Endometrial microvascular endothelial cells (primary cell): ENCODE data around the gene JARID2. TPM values are rescaled to one million over a fixed set of nuclear protein-coding genes. Genes with fewer than 3 reads are reported as not detected.

Experiments used
- in situ Hi-C: cut with HindIII; loops from 2 replicates; pipeline ENCODE4 v1.10.0; 2017; ENCODE audit warnings: low sequenced_read_pairs, low pct_unique_long_range_greater_than_20kb; ENCODE audit errors: inconsistent ontology term
- total RNA-seq: library from RNA; depleted of rRNA; stranded (reverse); fragments of >200 nt; gene quantifications from one replicate; pipeline ENCODE4 v1.2.3, GENCODE V29; 2015; ENCODE audit errors: inconsistent ontology term

JARID2 gene
- total RNA-seq, 1 donor from 2014 or later, result 3.8 TPM

- in situ Hi-C loops, result no loop called here
Observed at GRCh38 chr6:15378272-15378671, 132.4 kb downstream of the JARID2 start.

GRCh38 chr6:15378866-15379265 lies 133.0 kb downstream of the JARID2 start:
- in situ Hi-C loops, result no loop called here

- in situ Hi-C loops, result no loop called here
Observed at GRCh38 chr6:15380351-15380750, 134.5 kb downstream of the JARID2 start.

- in situ Hi-C loops, result no loop called here
Observed at GRCh38 chr6:15382089-15382488, 136.2 kb downstream of the JARID2 start.

GRCh38 chr6:15382712-15383111 lies 136.8 kb downstream of the JARID2 start:
- in situ Hi-C loops, result no loop called here

- in situ Hi-C loops, result no loop called here
Observed at GRCh38 chr6:15384901-15385300, 139.0 kb downstream of the JARID2 start.

GRCh38 chr6:15385521-15385920 lies 139.7 kb downstream of the JARID2 start:
- in situ Hi-C loops, result no loop called here

GRCh38 chr6:15386110-15386755 lies 140.4 kb downstream of the JARID2 start:
- in situ Hi-C loops, result no loop called here

- in situ Hi-C loops, result no loop called here
Observed at GRCh38 chr6:15386756-15387112, 140.9 kb downstream of the JARID2 start.

GRCh38 chr6:15387118-15387517 lies 141.2 kb downstream of the JARID2 start:
- in situ Hi-C loops, result no loop called here

- in situ Hi-C loops, result no loop called here
Observed at GRCh38 chr6:15389084-15389764, 143.4 kb downstream of the JARID2 start.

GRCh38 chr6:15389765-15390723 lies 144.2 kb downstream of the JARID2 start:
- in situ Hi-C loops, result no loop called here

GRCh38 chr6:15391500-15391899 lies 145.6 kb downstream of the JARID2 start:
- in situ Hi-C loops, result no loop called here

- in situ Hi-C loops, result no loop called here
Observed at GRCh38 chr6:15392182-15392581, 146.3 kb downstream of the JARID2 start.

- in situ Hi-C loops, result no loop called here
Observed at GRCh38 chr6:15393605-15394004, 147.7 kb downstream of the JARID2 start.

GRCh38 chr6:15395087-15395486 lies 149.2 kb downstream of the JARID2 start:
- in situ Hi-C loops, result no loop called here

GRCh38 chr6:15396808-15397207 lies 150.9 kb downstream of the JARID2 start:
- in situ Hi-C loops, result no loop called here

- in situ Hi-C loops, result no loop called here
Observed at GRCh38 chr6:15398633-15399275, 152.9 kb downstream of the JARID2 start.
